Nephron (organoid): ENCODE data around the gene DDX43.

Source experiments
- H3K27ac Mint-ChIP-seq, 3 experiments: 2 replicates each; pipeline ENCODE4 v1.8.0; 2020; ENCODE audit warnings: mixed read lengths in 3 of 3, mild to moderate bottlenecking in 2 of 3, moderate library complexity in 1 of 3
- H3K27me3 Mint-ChIP-seq: 2 replicates; pipeline ENCODE4 v1.8.0; 2021; ENCODE audit warnings: low read depth, mild to moderate bottlenecking, moderate library complexity, mixed read lengths
- H3K36me3 Mint-ChIP-seq: 2 replicates; pipeline ENCODE4 v1.8.0; 2020; ENCODE audit warnings: low read depth, mixed read lengths
- H3K4me1 Mint-ChIP-seq: 2 replicates; pipeline ENCODE4 v1.8.0; 2020; ENCODE audit warnings: mixed read lengths
- H3K4me3 Mint-ChIP-seq, 3 experiments: 2 replicates each; pipeline ENCODE4 v1.8.0; 2020; ENCODE audit warnings: mild to moderate bottlenecking in 3 of 3, mixed read lengths in 3 of 3, moderate library complexity in 2 of 3
- H3K9me3 Mint-ChIP-seq: 2 replicates; pipeline ENCODE4 v1.8.0; 2020; ENCODE audit warnings: mixed read lengths
- TF ChIP-seq, protein P1 (sequence below), 3 experiments: fragments of 200-600 bp; sonication (generic); IDR thresholded peaks; one replicate each; pipeline ENCODE4 v1.5.0; 2021; ENCODE audit warnings: antibody characterized with exemption in 3 of 3; ENCODE audit not compliant: unreplicated experiment in 3 of 3

DDX43 gene

DNA sequence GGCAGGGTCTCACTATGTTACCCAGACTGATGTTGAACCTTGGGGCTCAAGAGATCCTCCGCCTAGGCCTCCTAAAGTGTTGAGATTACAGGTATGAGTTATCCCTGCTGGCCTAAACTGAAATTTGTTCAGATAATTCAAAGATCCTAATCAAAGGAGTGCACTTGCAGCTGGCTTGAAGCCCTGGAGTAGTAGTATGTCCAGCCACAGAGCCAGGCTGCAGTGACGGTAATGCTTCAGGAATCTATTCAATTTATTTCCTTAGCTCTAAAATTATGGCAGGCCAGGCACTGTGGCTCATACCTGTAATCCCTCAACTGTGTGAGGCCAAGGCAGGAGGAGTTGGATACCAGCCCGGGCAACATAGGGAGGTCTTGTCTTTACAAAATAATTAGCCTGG is 1.4 kb upstream of the DDX43 start:
- H3K9me3 Mint-ChIP-seq = no peaks in the 10 kb centered on the region
- TF ChIP-seq, protein P1, sequence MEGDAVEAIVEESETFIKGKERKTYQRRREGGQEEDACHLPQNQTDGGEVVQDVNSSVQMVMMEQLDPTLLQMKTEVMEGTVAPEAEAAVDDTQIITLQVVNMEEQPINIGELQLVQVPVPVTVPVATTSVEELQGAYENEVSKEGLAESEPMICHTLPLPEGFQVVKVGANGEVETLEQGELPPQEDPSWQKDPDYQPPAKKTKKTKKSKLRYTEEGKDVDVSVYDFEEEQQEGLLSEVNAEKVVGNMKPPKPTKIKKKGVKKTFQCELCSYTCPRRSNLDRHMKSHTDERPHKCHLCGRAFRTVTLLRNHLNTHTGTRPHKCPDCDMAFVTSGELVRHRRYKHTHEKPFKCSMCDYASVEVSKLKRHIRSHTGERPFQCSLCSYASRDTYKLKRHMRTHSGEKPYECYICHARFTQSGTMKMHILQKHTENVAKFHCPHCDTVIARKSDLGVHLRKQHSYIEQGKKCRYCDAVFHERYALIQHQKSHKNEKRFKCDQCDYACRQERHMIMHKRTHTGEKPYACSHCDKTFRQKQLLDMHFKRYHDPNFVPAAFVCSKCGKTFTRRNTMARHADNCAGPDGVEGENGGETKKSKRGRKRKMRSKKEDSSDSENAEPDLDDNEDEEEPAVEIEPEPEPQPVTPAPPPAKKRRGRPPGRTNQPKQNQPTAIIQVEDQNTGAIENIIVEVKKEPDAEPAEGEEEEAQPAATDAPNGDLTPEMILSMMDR (IDR thresholded peaks at IDR 0.05; ENCODE audit: unreplicated experiment in 3 of 3) = no peak
- no peak overlapping the region for H3K4me3 Mint-ChIP-seq
- no peaks in the 10 kb centered on the region for H3K4me1 Mint-ChIP-seq
- no peak overlapping the region for H3K27ac Mint-ChIP-seq
- peaks cover 16% of the 10 kb centered on the region for H3K27me3 Mint-ChIP-seq
- H3K36me3 Mint-ChIP-seq = no peaks in the 10 kb centered on the region

DNA sequence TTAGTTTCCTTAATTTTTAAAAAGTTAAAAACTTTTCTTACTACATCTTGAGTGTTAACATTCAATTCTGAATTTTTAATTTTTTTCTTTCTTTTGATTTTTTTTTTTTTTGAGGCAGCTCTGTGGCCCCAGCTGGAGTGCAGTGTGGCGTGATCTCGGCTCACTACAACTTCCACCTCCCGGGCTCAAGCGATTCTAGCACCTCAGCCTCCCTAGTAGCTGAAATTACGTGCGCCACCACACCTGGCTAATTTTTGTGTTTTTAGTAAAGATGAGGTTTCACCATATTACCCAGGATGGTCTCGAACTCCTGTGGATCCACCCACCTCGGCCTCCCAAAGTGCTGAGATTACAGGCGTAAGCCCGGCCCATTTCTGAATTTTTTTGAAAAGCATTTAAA is 1.2 kb downstream of the DDX43 start:
- Mint-ChIP-seq H3K4me1 (no peaks in the 10 kb centered on the region), H3K36me3 (no peaks in the 10 kb centered on the region), H3K9me3 (no peaks in the 10 kb centered on the region), H3K27me3 (peaks cover 8% of the 10 kb centered on the region), H3K27ac (no peak overlapping the region), H3K4me3 (no peak overlapping the region)
- TF ChIP-seq, protein P1 (IDR thresholded peaks at IDR 0.05; ENCODE audit: unreplicated experiment in 3 of 3) = no peak

DNA sequence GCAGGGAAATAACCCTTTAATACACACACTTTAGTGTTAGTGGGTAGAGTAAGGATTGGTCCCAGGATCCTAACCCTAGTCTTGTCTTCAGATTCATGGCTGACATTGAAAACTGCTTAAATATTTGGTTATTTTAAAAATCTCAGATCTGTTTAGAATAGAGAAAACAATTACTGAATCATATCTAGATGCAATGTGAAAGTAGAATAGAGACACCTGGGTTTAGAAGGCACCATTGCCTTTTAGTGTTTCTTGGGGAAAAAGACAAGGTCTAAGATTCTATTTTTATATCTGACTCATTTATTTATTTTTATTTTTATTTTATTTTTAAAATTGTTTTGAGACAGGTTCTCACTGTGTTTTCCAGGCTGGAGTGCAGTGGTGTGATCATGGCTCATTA is 6.0 kb downstream of the DDX43 start:
- TF ChIP-seq, protein P1 (IDR thresholded peaks at IDR 0.05; ENCODE audit: unreplicated experiment in 3 of 3) = no peak
- Mint-ChIP-seq H3K36me3 (no peaks in the 10 kb centered on the region), H3K9me3 (no peaks in the 10 kb centered on the region), H3K27me3 (no peaks in the 10 kb centered on the region), H3K27ac (no peak overlapping the region), H3K4me1 (no peaks in the 10 kb centered on the region), H3K4me3 (no peak overlapping the region)

DNA sequence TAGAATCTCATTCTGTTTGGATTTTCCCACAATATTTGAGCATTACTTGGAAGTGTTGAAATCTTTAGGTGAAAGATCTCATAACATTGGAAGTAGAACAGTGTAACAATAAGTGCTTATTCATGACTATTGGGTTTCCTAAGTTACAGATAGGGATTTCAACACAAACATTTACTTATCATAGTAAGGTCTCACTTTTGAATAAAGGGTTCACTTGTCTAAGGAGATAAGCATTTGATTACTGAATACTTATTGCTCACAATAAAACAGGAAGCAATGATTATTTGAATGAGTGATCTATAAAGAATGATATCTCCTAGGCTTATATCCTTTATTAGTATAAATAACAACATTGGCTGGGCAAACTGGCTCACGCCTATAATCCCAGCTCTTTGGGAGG is 14.8 kb downstream of the DDX43 start:
- Mint-ChIP-seq H3K4me1 (no peaks in the 10 kb centered on the region), H3K27ac (no peak overlapping the region), H3K4me3 (no peak overlapping the region), H3K36me3 (no peaks in the 10 kb centered on the region), H3K9me3 (no peaks in the 10 kb centered on the region), H3K27me3 (peaks cover 5% of the 10 kb centered on the region)
- TF ChIP-seq, protein P1 (IDR thresholded peaks at IDR 0.05; ENCODE audit: unreplicated experiment in 3 of 3) = no peak

DNA sequence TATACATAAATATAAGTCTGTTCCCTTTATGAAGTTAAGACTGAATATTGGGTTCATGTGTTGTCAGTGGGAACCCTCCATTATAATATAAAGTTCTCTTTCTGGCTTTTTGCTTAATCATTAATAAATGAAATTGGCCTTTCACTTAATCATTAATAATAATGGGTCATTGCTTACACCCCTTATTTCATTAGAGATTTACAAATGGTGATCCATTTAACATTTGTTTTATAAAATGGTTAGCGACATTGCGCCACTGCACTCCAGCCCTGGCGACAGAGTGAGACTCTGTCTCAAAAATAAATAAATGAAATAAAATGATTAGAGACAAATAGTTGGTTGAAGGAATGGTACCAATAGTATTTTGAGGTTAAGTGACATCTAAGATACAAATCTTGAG is 18.5 kb downstream of the DDX43 start:
- Mint-ChIP-seq H3K4me3 (no peak overlapping the region), H3K9me3 (no peaks in the 10 kb centered on the region), H3K4me1 (peaks cover 2% of the 10 kb centered on the region), H3K27me3 (peaks cover under 1% of the 10 kb centered on the region), H3K36me3 (no peaks in the 10 kb centered on the region), H3K27ac (no peak overlapping the region)
- TF ChIP-seq, protein P1 (IDR thresholded peaks at IDR 0.05; ENCODE audit: unreplicated experiment in 3 of 3) = no peak

DNA sequence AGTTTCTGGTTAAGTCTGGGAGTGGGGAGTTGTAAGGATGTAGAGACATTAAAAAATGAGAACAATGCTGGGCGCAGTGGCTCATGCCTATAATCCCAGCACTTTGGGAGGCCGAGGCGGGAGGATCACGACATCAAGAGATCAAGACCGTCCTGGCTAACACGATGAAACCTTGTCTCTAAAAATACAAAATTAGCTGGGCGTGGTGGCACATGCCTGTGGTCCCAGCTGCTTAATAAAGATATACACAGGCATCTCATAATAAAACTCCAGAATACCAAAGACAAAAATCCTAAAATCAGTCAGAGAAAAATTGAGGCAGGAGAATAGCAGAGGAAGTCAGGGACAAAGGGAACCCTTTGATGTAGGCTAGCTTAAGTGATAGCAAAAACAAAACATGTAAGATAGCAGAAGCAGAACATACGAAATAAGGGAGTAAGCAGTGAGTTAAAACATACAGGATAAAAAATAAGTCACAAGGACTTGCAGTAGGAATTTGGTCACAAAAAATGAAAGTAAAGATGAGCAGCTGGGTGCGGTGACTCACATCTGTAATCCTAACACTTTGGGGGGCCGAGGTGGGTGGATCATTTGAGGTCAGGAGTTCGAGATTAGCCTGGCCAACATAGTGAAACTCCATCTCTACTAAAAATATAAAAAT is 23.6 kb downstream of the DDX43 start:
- no peaks in the 10 kb centered on the region for H3K27me3 Mint-ChIP-seq

More for the DNA sequence above, 23.6 kb downstream of the DDX43 start:
- TF ChIP-seq, protein P1 (IDR thresholded peaks at IDR 0.05; ENCODE audit: unreplicated experiment in 3 of 3) = no peak
- H3K36me3 Mint-ChIP-seq = no peaks in the 10 kb centered on the region
- H3K27ac Mint-ChIP-seq = no peak overlapping the region
- H3K4me1 Mint-ChIP-seq = peaks cover 7% of the 10 kb centered on the region
- H3K9me3 Mint-ChIP-seq = no peaks in the 10 kb centered on the region
- no peak overlapping the region for H3K4me3 Mint-ChIP-seq
